ENCODE data around the gene TMPRSS6. TPM values are rescaled to one million over a fixed set of nuclear protein-coding genes. Genes with fewer than 3 reads are reported as not detected.

Gene TMPRSS6
- not detected in 2 replicates for total RNA-seq

GRCh38 chr22:37109242-37109917 is at the start of gene TMPRSS6:
Gene TMPRSS6, minus strand, starts transcription at chr22:37109713. Its CDS starts 6,296 bp downstream, at chr22:37103417.

DNA sequence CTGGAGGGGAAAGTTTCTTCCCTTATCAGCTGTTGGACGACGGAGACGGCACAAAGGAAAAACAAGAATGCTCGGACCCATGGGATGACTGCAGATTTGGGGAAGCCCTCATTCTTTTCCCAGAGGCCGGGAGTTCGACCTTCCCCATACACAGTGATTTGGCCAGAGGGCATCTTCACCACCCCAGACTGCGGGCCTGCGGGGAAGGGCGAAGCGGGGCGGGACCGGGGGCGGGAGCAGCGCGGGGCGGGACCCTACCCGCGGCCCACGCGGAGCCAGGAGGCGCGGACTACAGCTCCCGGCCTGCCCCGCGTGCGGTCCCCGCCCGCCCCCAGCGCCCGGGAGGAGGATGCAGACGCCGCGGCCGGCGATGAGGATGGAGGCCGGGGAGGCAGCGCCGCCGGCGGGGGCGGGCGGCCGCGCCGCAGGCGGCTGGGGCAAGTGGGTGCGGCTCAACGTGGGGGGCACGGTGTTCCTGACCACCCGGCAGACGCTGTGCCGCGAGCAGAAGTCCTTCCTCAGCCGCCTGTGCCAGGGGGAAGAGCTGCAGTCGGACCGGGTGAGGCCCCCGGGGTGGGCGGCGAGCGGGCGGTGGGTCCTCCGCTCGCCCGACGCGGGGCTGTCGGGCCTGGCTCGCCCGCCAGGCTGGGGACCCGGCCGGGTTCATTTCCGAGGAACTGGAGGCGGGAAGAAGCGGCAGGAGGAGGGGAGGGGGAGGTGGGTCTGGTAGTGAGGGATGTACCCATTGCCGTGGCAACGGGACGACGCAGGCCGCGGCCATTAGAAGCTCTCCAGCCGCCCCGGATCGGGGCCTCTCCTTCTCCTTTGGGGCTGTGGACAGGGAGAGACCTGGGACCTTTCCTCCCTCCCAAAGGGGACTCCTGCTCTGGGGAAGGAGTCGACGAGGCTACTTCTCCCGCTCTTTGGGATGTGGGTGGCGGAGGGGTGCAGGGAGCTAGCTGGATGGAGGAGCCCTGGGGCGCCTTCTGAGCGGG is 57.8 kb downstream of the TMPRSS6 start, which contains the start of gene KCTD17:
Gene KCTD17, plus strand, starts transcription at position 352 of the 995 bp plus-strand sequence. Its CDS starts 19 bp downstream, at position 371.

DNA sequence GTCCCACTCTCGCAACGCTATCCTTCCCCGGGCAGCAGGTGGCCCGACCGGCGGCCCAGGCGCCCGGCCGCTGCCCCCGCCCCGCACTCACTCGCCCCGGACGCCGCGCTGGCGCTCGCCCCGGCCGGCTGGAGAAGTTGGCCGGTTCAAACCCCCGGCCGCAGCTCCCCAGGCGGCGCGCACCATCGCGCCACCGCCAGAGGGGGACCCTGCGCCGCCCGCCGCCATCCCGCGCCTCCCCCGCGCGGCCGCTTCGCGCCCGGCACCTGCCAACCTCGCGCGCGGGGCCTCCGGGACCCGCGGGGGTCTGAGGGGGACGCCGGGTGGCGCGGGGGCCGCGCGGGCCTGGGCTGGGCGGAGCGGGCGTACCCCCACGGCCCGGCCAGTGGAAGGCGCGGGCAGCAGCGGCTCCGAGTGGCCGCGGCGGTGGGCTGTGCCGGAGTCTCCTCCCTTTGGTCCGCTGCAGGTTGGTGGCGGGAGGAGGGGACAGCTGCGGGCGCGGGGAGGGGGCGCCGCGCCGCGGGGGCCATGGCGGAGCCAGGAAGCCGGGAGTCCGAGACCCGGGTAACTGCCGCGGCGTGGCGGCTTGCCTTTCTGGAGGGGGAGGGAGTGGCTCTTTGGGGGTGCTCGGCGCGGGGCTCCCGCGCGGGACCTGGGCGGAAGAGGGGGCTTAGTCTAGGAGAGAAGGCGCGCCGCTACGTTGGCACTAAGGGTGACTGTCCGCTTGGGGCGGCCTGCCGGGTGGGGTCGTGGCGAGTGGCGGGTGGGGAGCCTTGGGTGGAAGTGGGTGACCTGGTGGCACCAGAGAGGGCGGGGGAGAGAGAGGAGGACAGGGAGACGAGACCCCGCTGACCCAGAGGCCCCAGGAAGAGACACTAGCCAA is 90.0 kb downstream of the TMPRSS6 start, which contains the start of the genes MPST and TST:
Gene MPST, plus strand, starts transcription at position 434 of the 883 bp plus-strand sequence. Its CDS starts 95 bp downstream, at position 529.
Gene TST, minus strand, starts transcription at position 139 of the 883 bp plus-strand sequence. CDS start 715 bp downstream, outside the sequence.

Other genes with a start within 250 kb of the TMPRSS6 start
- gene NCF4, start 248.7 kb downstream of the TMPRSS6 start, total RNA-seq: not detected in 2 replicates
- gene CSF2RB, start 196.1 kb downstream of the TMPRSS6 start, total RNA-seq: 0.24 TPM in 1 of 2 replicates, not detected in the other
- gene TST, start 90.3 kb downstream of the TMPRSS6 start, total RNA-seq: 23.4 and 24.0 TPM in 2 replicates
- 69.0 and 72.3 TPM in 2 replicates for gene MPST, start 90.0 kb downstream of the TMPRSS6 start, total RNA-seq
- 26.8 and 30.2 TPM in 2 replicates for gene KCTD17, start 58.0 kb downstream of the TMPRSS6 start, total RNA-seq
- 0.16 and 1.7 TPM in 2 replicates for gene IL2RB, start 40.2 kb upstream of the TMPRSS6 start, total RNA-seq
- gene C1QTNF6, start 78.5 kb upstream of the TMPRSS6 start, total RNA-seq: 13.2 and 17.4 TPM in 2 replicates
- not detected in 2 replicates for gene SSTR3, start 102.8 kb upstream of the TMPRSS6 start, total RNA-seq
- gene RAC2, start 134.6 kb upstream of the TMPRSS6 start, total RNA-seq: 10.2 and 15.4 TPM in 2 replicates
- gene CYTH4, start 172.8 kb upstream of the TMPRSS6 start, total RNA-seq: not detected in 2 replicates

All from hair follicle dermal papilla cell (primary cell).